HepG2 (cell line): Measurements from ENCODE around the gene PPP1R13B. TPM values are rescaled to one million over a fixed set of nuclear protein-coding genes. Genes with fewer than 3 reads are reported as not detected.
A peak's percentile ranks its signal among the peaks of the same experiment; 100 is the strongest.

ENCODE experiments used
- ATF7-NPFF ChIP-seq: sonication (generic); formaldehyde crosslinking; IDR thresholded peaks from 2 replicates; pipeline ENCODE4 v1.8.1; 2023; ENCODE audit warnings: mild to moderate bottlenecking, low read depth, missing genetic modification reagents, moderate library complexity
- CENPT ChIP-seq: sonication (generic); formaldehyde crosslinking; IDR thresholded peaks from 2 replicates; pipeline ENCODE4 v1.8.0; 2022; ENCODE audit warnings: low read depth, mild to moderate bottlenecking, moderate library complexity, missing genetic modification reagents
- GABPB1 ChIP-seq: IDR thresholded peaks from 2 replicates; pipeline ENCODE4 v1.6.1; 2016; ENCODE audit warnings: mild to moderate bottlenecking, missing genetic modification reagents, moderate library complexity, missing compliant biosample characterization
- GRHL1 ChIP-seq: sonication (generic); formaldehyde crosslinking; conservative IDR thresholded peaks from 2 replicates; pipeline ENCODE4 v1.8.0; 2022; ENCODE audit warnings: missing genetic modification reagents
- HNRNPL ChIP-seq: fragments of 200-400 bp; formaldehyde crosslinking; IDR thresholded peaks from 2 replicates; pipeline ENCODE4 v1.6.1; 2017; ENCODE audit warnings: mild to moderate bottlenecking, low read depth, low read length
- HOXD1 ChIP-seq: sonication (generic); formaldehyde crosslinking; IDR thresholded peaks from 2 replicates; pipeline ENCODE4 v1.5.0; 2020; ENCODE audit warnings: missing genetic modification reagents
- LCORL ChIP-seq, 2 experiments: fragments of 450-650 bp in 1 of 2; sonication (generic) in 1 of 2; formaldehyde crosslinking in 1 of 2; IDR thresholded peaks; 2 replicates each; pipeline versions ENCODE4 v1.5.0 to v1.6.1; 2017 to 2020; ENCODE audit warnings: antibody characterized with exemption in 1 of 2, missing genetic modification reagents in 1 of 2
- MAZ ChIP-seq, 2 experiments: sonication (generic) in 1 of 2; formaldehyde crosslinking in 1 of 2; IDR thresholded peaks; 2 replicates each; pipeline versions ENCODE4 v1.5.0 to v1.6.1; 2012 to 2020; ENCODE audit warnings: low read depth in 2 of 2, mild to moderate bottlenecking in 2 of 2, borderline replicate concordance in 1 of 2, improper control_type of control experiment in 1 of 2, low read length in 1 of 2, missing genetic modification reagents in 1 of 2, moderate library complexity in 1 of 2
- NR0B2 ChIP-seq: sonication (generic); formaldehyde crosslinking; IDR thresholded peaks from 2 replicates; pipeline ENCODE4 v1.4.0; 2020; ENCODE audit warnings: mild to moderate bottlenecking, missing genetic modification reagents
- PATZ1 ChIP-seq: sonication (generic); formaldehyde crosslinking; IDR thresholded peaks from 2 replicates; pipeline ENCODE4 v1.4.0; 2020; ENCODE audit warnings: missing genetic modification reagents
- PHB2 ChIP-seq: fragments of 450-650 bp; IDR thresholded peaks from 2 replicates; pipeline ENCODE4 v1.6.1; 2018; ENCODE audit not compliant: partially characterized antibody
- RFXAP ChIP-seq: sonication (generic); formaldehyde crosslinking; IDR thresholded peaks from 2 replicates; pipeline ENCODE4 v1.4.0; 2020; ENCODE audit warnings: missing genetic modification reagents, borderline replicate concordance
- TFDP2 ChIP-seq: sonication (generic); formaldehyde crosslinking; IDR thresholded peaks from 2 replicates; pipeline ENCODE4 v1.4.0; 2020; ENCODE audit warnings: missing genetic modification reagents
- TSC22D2 ChIP-seq: sonication (generic); formaldehyde crosslinking; IDR thresholded peaks from 2 replicates; pipeline ENCODE4 v1.5.1; 2020; ENCODE audit warnings: missing genetic modification reagents, mild to moderate bottlenecking, borderline replicate concordance
- ZBTB46 ChIP-seq: sonication (generic); formaldehyde crosslinking; IDR thresholded peaks from 2 replicates; pipeline ENCODE4 v1.4.0; 2020; ENCODE audit warnings: mild to moderate bottlenecking, missing genetic modification reagents, borderline replicate concordance
- ZKSCAN5 ChIP-seq: sonication (generic); formaldehyde crosslinking; IDR thresholded peaks from 2 replicates; pipeline ENCODE4 v1.5.1; 2020; ENCODE audit warnings: mild to moderate bottlenecking, missing genetic modification reagents
- ZNF17 ChIP-seq: sonication (generic); formaldehyde crosslinking; IDR thresholded peaks from 2 replicates; pipeline ENCODE4 v1.5.0; 2020; ENCODE audit warnings: mild to moderate bottlenecking, missing genetic modification reagents
- ZNF431 ChIP-seq: sonication (generic); formaldehyde crosslinking; IDR thresholded peaks from 2 replicates; pipeline ENCODE4 v1.9.0; 2022; ENCODE audit warnings: missing genetic modification reagents, low read depth, mild to moderate bottlenecking, borderline replicate concordance
- ZNF75D ChIP-seq: sonication (generic); formaldehyde crosslinking; IDR thresholded peaks from 2 replicates; pipeline ENCODE4 v1.8.1; 2023; ENCODE audit warnings: missing genetic modification reagents, mild to moderate bottlenecking, borderline replicate concordance
- polyA plus RNA-seq, 8 experiments: library from polyadenylated mRNA; depleted of rRNA in 3 of 8; stranded (reverse) in 7 of 8; unstranded in 1 of 8; fragments of >200 nt; fragmentation: Illumina TruSeq in 4 of 8; extraction: Trizol in 4 of 8; gene quantifications; 2 replicates each; pipeline versions ENCODE4 v1.2.1 to v1.2.3, GENCODE V29; 2011 to 2016; ENCODE audit warnings: low read depth in 4 of 8, missing spikeins in 1 of 8, mixed read lengths in 1 of 8; ENCODE audit not compliant: insufficient read depth in 1 of 8
- total RNA-seq, 5 experiments: library from RNA; depleted of rRNA; stranded (reverse); fragments of >200 nt; fragmentation: Illumina TruSeq; extraction: Trizol; gene quantifications; 2 replicates each; pipeline ENCODE4 v1.2.3, GENCODE V29; 2016; ENCODE audit warnings: low read depth in 1 of 5

Gene PPP1R13B
- total and polyA plus RNA-seq, 2 of the 13 experiments (the other 11 are each of a cell fraction or from before 2014, with no cell fraction given): 4.6 to 9.4 TPM

GRCh38 chr14:103881268-103882201, 34.2 kb upstream of the PPP1R13B start (continued):
- peak; percentile 93 for TF ChIP-seq TFDP2 (CRISPR knock-in tag)
- TF ChIP-seq ATF7-NPFF (CRISPR knock-in tag): peak; percentile 93; the same call in 1 of the 2 replicates
- peak; percentile 58; the same call in 1 of the 2 replicates for TF ChIP-seq RFXAP
- TF ChIP-seq MAZ (IDR thresholded peaks at IDR 0.05; ENCODE audit: borderline replicate concordance, low read depth, low read length): no peak
- peak; percentile 91 for TF ChIP-seq MAZ (CRISPR knock-in tag; IDR thresholded peaks at IDR 0.05; ENCODE audit: low read depth)
- TF ChIP-seq HNRNPL: peak; percentile 100
- peak; percentile 75; the same call in 1 of the 2 replicates for TF ChIP-seq ZNF431 (CRISPR knock-in tag)
- no peak for TF ChIP-seq ZNF75D (CRISPR knock-in tag)
- peak; percentile 43; the same call in 1 of the 2 replicates for TF ChIP-seq HOXD1 (CRISPR knock-in tag)
- TF ChIP-seq ZKSCAN5: 0 out of 2 replicates have a peak, but pooled peaks have one; percentile 61
- TF ChIP-seq ZNF17: no peak
- TF ChIP-seq LCORL (IDR thresholded peaks at IDR 0.05): no peak
- peak; percentile 98 for TF ChIP-seq LCORL (CRISPR knock-in tag; IDR thresholded peaks at IDR 0.05)
- peak; percentile 97 for TF ChIP-seq TSC22D2 (CRISPR knock-in tag)
- no peak for TF ChIP-seq ZBTB46
- peak; percentile 81 for TF ChIP-seq GABPB1 (CRISPR knock-in tag)
- no peak; the same call in 1 of the 2 replicates for TF ChIP-seq NR0B2 (CRISPR knock-in tag)
- no peak for TF ChIP-seq PHB2
- peak; percentile 94 for TF ChIP-seq PATZ1 (CRISPR knock-in tag)
- TF ChIP-seq CENPT (CRISPR knock-in tag): peak; percentile 96; the same call in 1 of the 2 replicates
- TF ChIP-seq GRHL1 (CRISPR knock-in tag): no peak
